SK-N-SH (cell line): Measurements from ENCODE around the gene ARMC10. TPM values are rescaled to one million over a fixed set of nuclear protein-coding genes. Genes with fewer than 3 reads are reported as not detected.
"Not testable (repeated sequence)": the region's sequence is repeated elsewhere in the genome, so short reads cannot be mapped to it uniquely, and the experiment has no call there.

Experiments used
- CTCF ChIA-PET: fragments of 300-600, 350-600 bp; formaldehyde crosslinking; extraction: SDS; loops from one replicate; lab custom pipeline; 2021; lab: Yijun Ruan, JAX
- POLR2A ChIA-PET: fragments of 350-600 bp; sonication (Branson Sonifier 250); formaldehyde crosslinking; extraction: SDS; loops from one replicate; lab custom pipeline; 2020; ENCODE audit warnings: antibody characterized with exemption, inconsistent platforms; lab: Yijun Ruan, JAX
- DNase-seq: peaks from one replicate; pipeline ENCODE4 v3.0.0; 2012
- H2AFZ ChIP-seq: fragments of 200-600 bp; sonication (generic); 2 replicates; pipeline ENCODE4 v1.8.1; 2016; ENCODE audit warnings: antibody characterized with exemption, mild to moderate bottlenecking, low read depth
- H3F3A ChIP-seq: fragments of 200-600 bp; sonication (generic); replicated peaks from 2 replicates; pipeline ENCODE3; 2016; ENCODE audit warnings: antibody characterized with exemption, mild to moderate bottlenecking; ENCODE audit not compliant: insufficient read depth
- H3K27ac ChIP-seq, 2 experiments: fragments of 200-500 bp in 1 of 2; fragments of 200-600 bp in 1 of 2; sonication (Bioruptor generic) in 1 of 2; sonication (generic), shearing (Covaris generic) in 1 of 2; 2 replicates each; pipeline versions ENCODE4 v1.5.1 to v1.6.1; 2014 to 2016; ENCODE audit warnings: low read depth in 2 of 2, inconsistent platforms in 1 of 2, low read length in 1 of 2, mild to moderate bottlenecking in 1 of 2, mixed read lengths in 1 of 2
- H3K27me3 ChIP-seq: fragments of 200-600 bp; sonication (generic), shearing (Covaris generic); 2 replicates; pipeline ENCODE4 v1.6.1; 2016; ENCODE audit warnings: mixed run types; ENCODE audit not compliant: insufficient read depth
- H3K36me3 ChIP-seq, 2 experiments: fragments of 200-500 bp in 1 of 2; fragments of 200-600 bp in 1 of 2; sonication (Bioruptor generic) in 1 of 2; sonication (generic) in 1 of 2; replicated peaks in 1 of 2; 2 replicates each; pipeline versions ENCODE3 to v1.5.1; 2014 to 2016; ENCODE audit warnings: low read length in 1 of 2, mild to moderate bottlenecking in 1 of 2; ENCODE audit not compliant: insufficient read depth in 2 of 2, control insufficient read depth in 1 of 2
- H3K4me1 ChIP-seq, 2 experiments: fragments of 200-500 bp in 1 of 2; fragments of 200-600 bp in 1 of 2; sonication (Bioruptor generic) in 1 of 2; sonication (generic), shearing (Covaris generic) in 1 of 2; 2 replicates each; pipeline versions ENCODE4 v1.5.1 to v1.6.1; 2014 to 2016; ENCODE audit warnings: low read depth in 1 of 2, low read length in 1 of 2, mixed run types in 1 of 2; ENCODE audit not compliant: insufficient read depth in 2 of 2, control insufficient read depth in 1 of 2
- H3K4me2 ChIP-seq: fragments of 200-600 bp; sonication (generic), shearing (Covaris generic); 2 replicates; pipeline ENCODE4 v1.6.1; 2017; ENCODE audit warnings: mixed run types
- H3K4me3 ChIP-seq, 2 experiments: fragments of 200-500 bp in 1 of 2; fragments of 200-600 bp in 1 of 2; sonication (Bioruptor generic) in 1 of 2; sonication (generic), shearing (Covaris generic) in 1 of 2; 2 replicates each; pipeline versions ENCODE4 v1.5.1 to v1.8.1; 2014 to 2016; ENCODE audit warnings: low read depth in 2 of 2, inconsistent platforms in 1 of 2, low read length in 1 of 2, mild to moderate bottlenecking in 1 of 2, mixed read lengths in 1 of 2, moderate library complexity in 1 of 2
- H3K79me2 ChIP-seq: fragments of 200-600 bp; sonication (generic); 2 replicates; pipeline ENCODE4 v1.8.1; 2017; ENCODE audit warnings: mild to moderate bottlenecking; ENCODE audit not compliant: insufficient read depth
- H3K9ac ChIP-seq: fragments of 200-600 bp; sonication (generic); 2 replicates; pipeline ENCODE4 v1.6.1; 2017; ENCODE audit warnings: mixed run types
- H3K9me2 ChIP-seq: fragments of 200-600 bp; sonication (generic); 2 replicates; pipeline ENCODE4 v1.6.1; 2017; ENCODE audit warnings: mixed run types
- H3K9me3 ChIP-seq: fragments of 200-600 bp; sonication (generic); 2 replicates; pipeline ENCODE4 v1.6.1; 2017; ENCODE audit warnings: mixed run types, mild to moderate bottlenecking, moderate library complexity
- H4K20me1 ChIP-seq: fragments of 200-600 bp; sonication (generic); 2 replicates; pipeline ENCODE4 v1.6.1; 2017; ENCODE audit warnings: mild to moderate bottlenecking, mixed run types; ENCODE audit not compliant: insufficient read depth
- ELF1 ChIP-seq: IDR thresholded peaks from 2 replicates; pipeline ENCODE4 v1.4.0; 2012
- EP300 ChIP-seq, 2 experiments: IDR thresholded peaks; 2 replicates each; pipeline versions ENCODE4 v1.4.0 to v1.6.1; 2012; ENCODE audit warnings: borderline replicate concordance in 1 of 2, low read depth in 1 of 2, low read length in 1 of 2
- EZH2phosphoT487 ChIP-seq: fragments of 200-600 bp; sonication (generic); IDR thresholded peaks from 2 replicates; pipeline ENCODE4 v1.6.1; 2017; ENCODE audit warnings: low read depth, mixed run types, mild to moderate bottlenecking, antibody characterized with exemption, moderate library complexity, borderline replicate concordance
- FOSL2 ChIP-seq: IDR thresholded peaks from 2 replicates; pipeline ENCODE4 v1.4.0; 2012; ENCODE audit warnings: low read depth, mild to moderate bottlenecking, moderate library complexity, borderline replicate concordance
- GABPA ChIP-seq: IDR thresholded peaks from 2 replicates; pipeline ENCODE4 v1.4.0; 2012; ENCODE audit warnings: low read depth, mild to moderate bottlenecking
- MAX ChIP-seq: IDR thresholded peaks from 2 replicates; pipeline ENCODE4 v1.4.0; 2012; ENCODE audit warnings: low read depth
- MXI1 ChIP-seq: IDR thresholded peaks from 2 replicates; pipeline ENCODE4 v1.6.1; 2012; ENCODE audit warnings: mild to moderate bottlenecking, low read depth, low read length, improper control_type of control experiment
- NFIC ChIP-seq: IDR thresholded peaks from 2 replicates; pipeline ENCODE4 v1.4.0; 2012; ENCODE audit warnings: borderline replicate concordance
- NRF1 ChIP-seq: IDR thresholded peaks from 2 replicates; pipeline ENCODE4 v1.6.1; 2012; ENCODE audit warnings: low read depth, mild to moderate bottlenecking, low read length
- PBX3 ChIP-seq: IDR thresholded peaks from 2 replicates; pipeline ENCODE4; 2012
- RCOR1 ChIP-seq: fragments of 150-350 bp; IDR thresholded peaks from 2 replicates; pipeline ENCODE4 v1.6.1; 2017; ENCODE audit warnings: antibody characterized with exemption, low read length
- TCF12 ChIP-seq: IDR thresholded peaks from 2 replicates; pipeline ENCODE4 v1.4.0; 2012
- WGBS: methylation state at CpG from one replicate; pipeline ENCODE4 v1.1.6; 2017; ENCODE audit warnings: low lambda C conversion rate; 5-methylcytosine and 5-hydroxymethylcytosine counted together
- polyA plus RNA-seq, 3 experiments: library from polyadenylated mRNA; depleted of rRNA; stranded (reverse); fragments of >200 nt; gene quantifications; 2 replicates each; pipeline ENCODE4 v1.2.3, GENCODE V29; 2012

ARMC10 gene
- polyA plus RNA-seq, 1 of the 3 experiments (the other 2 are of a cell fraction): 43.4 TPM

GRCh38 chr7:103141753-103142404 lies 66.9 kb downstream of the ARMC10 start:
- Histone ChIP-seq H3K79me2 (peaks cover 52% of the 10 kb centered on the region), H3K9me3 (no peaks in the 10 kb centered on the region), H3K9ac (no peak overlapping the region), H3K36me3 (peaks cover 0 to 8% of the 10 kb centered on the region in 2 experiments), H3K9me2 (no peaks in the 10 kb centered on the region), H3F3A (no peaks in the 10 kb centered on the region), H3K4me1 (peaks cover 8 to 11% of the 10 kb centered on the region in 2 experiments; a peak in 3 of 4 replicates), H3K27ac (no peak overlapping the region), H3K27me3 (no peaks in the 10 kb centered on the region), H2AFZ (no peak overlapping the region), H4K20me1 (no peaks in the 10 kb centered on the region), H3K4me2 (no peak overlapping the region)
- ChIA-PET CTCF (no interaction called here), POLR2A (interaction anchor here (1.1 kb wide), 1 partner anchor 11 kb away, joined by 3 read pairs; no protein-coding TSS in a partner anchor)
- no peak for DNase-seq
- WGBS: 96% methylated on average over 8 of the region's 8 CpGs
- TF ChIP-seq MAX (no peak), PBX3 (0 out of 2 replicates have a peak, but pooled peaks have one; percentile 18)
- TF ChIP-seq, all 33 proteins: peak for 1
- no peak overlapping the region for H3K4me3 ChIP-seq

- Histone ChIP-seq H3K9ac (no peak overlapping the region), H3K36me3 (peaks cover 0 to 8% of the 10 kb centered on the region in 2 experiments), H3K4me3 (no peak overlapping the region), H3K27me3 (no peaks in the 10 kb centered on the region), H3K79me2 (peaks cover 52% of the 10 kb centered on the region), H3K27ac (no peak overlapping the region), H3F3A (peaks cover 6% of the 10 kb centered on the region), H3K4me1 (peaks cover 11 to 14% of the 10 kb centered on the region in 2 experiments; a peak in 3 of 4 replicates), H4K20me1 (no peaks in the 10 kb centered on the region), H3K4me2 (no peak overlapping the region), H3K9me3 (no peaks in the 10 kb centered on the region), H3K9me2 (no peaks in the 10 kb centered on the region), H2AFZ (no peak overlapping the region)
- WGBS: 83% methylated on average over 1 of the region's 1 CpG
- TF ChIP-seq MXI1 (no peak), NRF1 (no peak), TCF12 (no peak), RCOR1 (no peak), PBX3 (no peak), FOSL2 (no peak)
- DNase-seq: no peak
- CTCF ChIA-PET: no interaction called here
- POLR2A ChIA-PET: no interaction called here
Observed at GRCh38 chr7:103142494-103142893, 67.6 kb downstream of the ARMC10 start.

GRCh38 chr7:103143868-103144267 lies 68.9 kb downstream of the ARMC10 start:
- peaks cover 0 to 8% of the 10 kb centered on the region in 2 experiments for H3K36me3 ChIP-seq
- H3K4me1 ChIP-seq: peaks cover 11 to 14% of the 10 kb centered on the region in 2 experiments; a peak in 3 of 4 replicates
- no peaks in the 10 kb centered on the region for H4K20me1 ChIP-seq
- H3K27me3 ChIP-seq: no peaks in the 10 kb centered on the region
- H3K9me3 ChIP-seq: no peaks in the 10 kb centered on the region
- CTCF ChIA-PET: interaction anchor here (1.0 kb wide), 1 partner anchor 13 kb away, joined by 3 read pairs; no protein-coding TSS in a partner anchor
- WGBS: 100% methylated on average over 1 of the region's 1 CpG
- TF ChIP-seq ELF1: no peak
- TF ChIP-seq EZH2phosphoT487: no peak
- no peak for TF ChIP-seq NFIC
- TF ChIP-seq GABPA: no peak
- no peak for TF ChIP-seq MAX
- no peak for TF ChIP-seq EP300 (IDR thresholded peaks at IDR 0.05; ENCODE audit: borderline replicate concordance in 1 of 2, low read depth in 1 of 2, low read length in 1 of 2)
- TF ChIP-seq, all 33 proteins: peak for 0
- H3K9me2 ChIP-seq: no peaks in the 10 kb centered on the region
- peaks cover 14% of the 10 kb centered on the region for H3F3A ChIP-seq
- H2AFZ ChIP-seq: no peak overlapping the region
- H3K27ac ChIP-seq: no peak overlapping the region
- H3K4me3 ChIP-seq: no peak overlapping the region
- no peak for DNase-seq
- no peak overlapping the region for H3K4me2 ChIP-seq
- peaks cover 64% of the 10 kb centered on the region for H3K79me2 ChIP-seq
- H3K9ac ChIP-seq: no peak overlapping the region
- POLR2A ChIA-PET: no interaction called here

GRCh38 chr7:103144754-103145153 lies 69.8 kb downstream of the ARMC10 start:
- H3K9ac ChIP-seq, H3K9me2 ChIP-seq, DNase-seq, H2AFZ ChIP-seq, POLR2A ChIA-PET, H3K4me2 ChIP-seq, H3K4me3 ChIP-seq, H3K9me3 ChIP-seq, H3K27me3 ChIP-seq, H3K27ac ChIP-seq, H4K20me1 ChIP-seq, H3K36me3 ChIP-seq, CTCF ChIA-PET: not testable (repeated sequence)
- peaks cover 16% of the 10 kb centered on the region for H3F3A ChIP-seq
- peaks cover 11 to 16% of the 10 kb centered on the region in 2 experiments; a peak in 3 of 4 replicates for H3K4me1 ChIP-seq
- peaks cover 64% of the 10 kb centered on the region for H3K79me2 ChIP-seq
- WGBS: 98% methylated on average over 2 of the region's 2 CpGs
